PC-9 (cell line): ENCODE measurements around the gene PPP1R1A. TPM values are rescaled to one million over a fixed set of nuclear protein-coding genes. Genes with fewer than 3 reads are reported as not detected.

Source experiments
- BruUV-seq: library from RNA; stranded (reverse); fragments of 400-500 nt; replicated peaks from 2 replicates; lab custom pipeline; 2021; lab: Mats Ljungman, UMichigan
- CTCF ChIA-PET: fragments of 300-600 bp; sonication (Branson Sonifier 250); formaldehyde crosslinking; loops from one replicate; lab custom pipeline; 2022; ENCODE audit warnings: antibody characterized with exemption; lab: Charles Lee
- POLR2A ChIA-PET: fragments of 300-600 bp; sonication (Branson Sonifier 250); formaldehyde crosslinking; loops from one replicate; lab custom pipeline; 2022; ENCODE audit warnings: antibody characterized with exemption; ENCODE audit not compliant: unreplicated experiment; lab: Charles Lee
- DNase-seq, 2 experiments: peaks; one replicate each; pipeline versions ENCODE4 v3.0.0 to v3.0.0-alpha.2; 2015 to 2022; ENCODE audit warnings: mixed read lengths in 1 of 2
- H2AFZ ChIP-seq: fragments of 200-600 bp; sonication (generic); 2 replicates; pipeline ENCODE4 v1.8.1; 2017; ENCODE audit warnings: antibody characterized with exemption
- H3F3A ChIP-seq: fragments of 200-600 bp; sonication (generic); 2 replicates; pipeline ENCODE4 v1.8.1; 2017; ENCODE audit warnings: antibody characterized with exemption, mild to moderate bottlenecking, low read depth; ENCODE audit not compliant: insufficient read depth
- H3K27ac ChIP-seq: fragments of 200-600 bp; sonication (generic); 2 replicates; pipeline ENCODE4 v1.6.1; 2016; ENCODE audit warnings: mixed run types
- H3K27me3 ChIP-seq: fragments of 200-600 bp; sonication (generic); 2 replicates; pipeline ENCODE4 v1.6.1; 2016; ENCODE audit warnings: low read depth, mixed run types; ENCODE audit not compliant: insufficient read depth
- H3K36me3 ChIP-seq: fragments of 200-600 bp; sonication (generic); 2 replicates; pipeline ENCODE4 v1.6.1; 2016; ENCODE audit warnings: low read depth, mixed run types
- H3K4me1 ChIP-seq: fragments of 200-600 bp; sonication (generic); replicated peaks from 2 replicates; pipeline ENCODE4 v1.6.1; 2016; ENCODE audit warnings: mixed run types; ENCODE audit not compliant: insufficient read depth
- H3K4me2 ChIP-seq: fragments of 200-600 bp; sonication (generic); 2 replicates; pipeline ENCODE4 v1.6.1; 2017; ENCODE audit warnings: mixed run types
- H3K4me3 ChIP-seq: fragments of 200-600 bp; sonication (generic); 2 replicates; pipeline ENCODE4 v1.6.1; 2016; ENCODE audit warnings: mixed run types
- H3K79me2 ChIP-seq: fragments of 200-600 bp; sonication (generic); 2 replicates; pipeline ENCODE4 v1.6.1; 2017; ENCODE audit warnings: low read depth, mixed run types
- H3K9me2 ChIP-seq: fragments of 200-600 bp; sonication (generic); 2 replicates; pipeline ENCODE4 v1.8.1; 2017; ENCODE audit warnings: mild to moderate bottlenecking; ENCODE audit not compliant: insufficient read depth
- H3K9me3 ChIP-seq: fragments of 200-600 bp; sonication (generic); 2 replicates; pipeline ENCODE4 v1.8.1; 2016; ENCODE audit warnings: low read depth; ENCODE audit not compliant: insufficient read depth
- H4K20me1 ChIP-seq: fragments of 200-600 bp; sonication (generic); 2 replicates; pipeline ENCODE4 v1.8.1; 2017; ENCODE audit not compliant: insufficient read depth
- EZH2 ChIP-seq: fragments of 200-600 bp; sonication (generic); IDR thresholded peaks from 2 replicates; pipeline ENCODE4 v1.8.0; 2017; ENCODE audit warnings: antibody characterized with exemption, low read depth
- intact Hi-C: fragments of 100-400 bp; cut with micrococcal nuclease; formaldehyde crosslinking; loops from one replicate; pipeline ENCODE4 v1.10.0; 2022; ENCODE audit not compliant: unreplicated experiment
- total RNA-seq: library from RNA; stranded (reverse); gene quantifications from 2 replicates; pipeline ENCODE4 v1.2.3, GENCODE V29; 2021
- TF ChIP-seq, protein P1 (sequence below): fragments of 200-600 bp; sonication (generic); conservative IDR thresholded peaks from 2 replicates; pipeline ENCODE4 v1.6.1; 2017; ENCODE audit warnings: mixed run types, antibody characterized with exemption, mild to moderate bottlenecking, moderate library complexity

Gene PPP1R1A
- total RNA-seq, 1 experiment from 2014 or later, result not detected

DNA sequence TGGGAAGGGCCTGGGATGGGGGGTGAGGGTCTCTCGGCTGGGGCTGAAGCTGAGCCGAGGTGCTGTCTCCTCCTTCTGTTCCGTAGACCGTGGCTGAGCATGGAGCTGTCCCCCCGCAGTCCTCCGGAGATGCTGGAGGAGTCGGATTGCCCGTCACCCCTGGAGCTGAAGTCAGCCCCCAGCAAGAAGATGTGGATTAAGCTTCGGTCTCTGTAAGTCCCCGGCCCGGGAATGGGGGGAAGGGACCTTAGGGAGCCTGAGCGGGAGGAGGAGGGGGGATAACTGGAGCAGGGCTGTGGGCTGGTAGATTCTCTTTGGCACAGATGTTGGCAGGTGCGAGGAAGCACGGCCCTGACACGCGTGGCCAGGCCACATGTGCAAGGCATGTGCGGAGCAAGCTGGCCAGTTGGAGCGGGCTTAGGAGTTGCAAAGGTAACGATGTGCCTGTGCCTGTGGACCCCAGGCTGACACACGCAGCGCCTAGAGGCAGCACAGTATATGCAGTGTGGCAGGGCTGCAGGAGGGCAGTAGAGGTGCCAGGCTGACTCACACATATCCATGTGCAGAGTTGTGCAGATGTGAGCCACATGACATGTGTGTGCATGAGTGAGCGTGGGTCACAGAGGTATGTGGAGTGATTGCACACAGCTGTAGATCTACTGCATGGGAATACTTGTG, 38.5 kb downstream of the PPP1R1A start:
- H4K20me1 ChIP-seq, result no peaks in the 10 kb centered on the region
- intact Hi-C loops, result no loop called here
- H3K4me2 ChIP-seq, result no peak overlapping the region
- no peaks in the 10 kb centered on the region for H3K9me3 ChIP-seq
- H3K36me3 ChIP-seq, result no peaks in the 10 kb centered on the region
- BruUV-seq, result no TSS peak
- H2AFZ ChIP-seq, result no peak overlapping the region
- CTCF ChIA-PET, result no interaction called here
- no peaks in the 10 kb centered on the region for H3F3A ChIP-seq
- no peaks in the 10 kb centered on the region for H3K9me2 ChIP-seq
- H3K27me3 ChIP-seq, result peaks cover 79% of the 10 kb centered on the region
- no peak overlapping the region for H3K4me3 ChIP-seq
- no peaks in the 10 kb centered on the region for H3K79me2 ChIP-seq
- no peaks in the 10 kb centered on the region for H3K4me1 ChIP-seq
- H3K27ac ChIP-seq, result no peak overlapping the region
- no peak for TF ChIP-seq EZH2
- TF ChIP-seq, protein P1, sequence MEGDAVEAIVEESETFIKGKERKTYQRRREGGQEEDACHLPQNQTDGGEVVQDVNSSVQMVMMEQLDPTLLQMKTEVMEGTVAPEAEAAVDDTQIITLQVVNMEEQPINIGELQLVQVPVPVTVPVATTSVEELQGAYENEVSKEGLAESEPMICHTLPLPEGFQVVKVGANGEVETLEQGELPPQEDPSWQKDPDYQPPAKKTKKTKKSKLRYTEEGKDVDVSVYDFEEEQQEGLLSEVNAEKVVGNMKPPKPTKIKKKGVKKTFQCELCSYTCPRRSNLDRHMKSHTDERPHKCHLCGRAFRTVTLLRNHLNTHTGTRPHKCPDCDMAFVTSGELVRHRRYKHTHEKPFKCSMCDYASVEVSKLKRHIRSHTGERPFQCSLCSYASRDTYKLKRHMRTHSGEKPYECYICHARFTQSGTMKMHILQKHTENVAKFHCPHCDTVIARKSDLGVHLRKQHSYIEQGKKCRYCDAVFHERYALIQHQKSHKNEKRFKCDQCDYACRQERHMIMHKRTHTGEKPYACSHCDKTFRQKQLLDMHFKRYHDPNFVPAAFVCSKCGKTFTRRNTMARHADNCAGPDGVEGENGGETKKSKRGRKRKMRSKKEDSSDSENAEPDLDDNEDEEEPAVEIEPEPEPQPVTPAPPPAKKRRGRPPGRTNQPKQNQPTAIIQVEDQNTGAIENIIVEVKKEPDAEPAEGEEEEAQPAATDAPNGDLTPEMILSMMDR, result no peak
- POLR2A ChIA-PET, result no interaction called here
- no peak for DNase-seq

DNA sequence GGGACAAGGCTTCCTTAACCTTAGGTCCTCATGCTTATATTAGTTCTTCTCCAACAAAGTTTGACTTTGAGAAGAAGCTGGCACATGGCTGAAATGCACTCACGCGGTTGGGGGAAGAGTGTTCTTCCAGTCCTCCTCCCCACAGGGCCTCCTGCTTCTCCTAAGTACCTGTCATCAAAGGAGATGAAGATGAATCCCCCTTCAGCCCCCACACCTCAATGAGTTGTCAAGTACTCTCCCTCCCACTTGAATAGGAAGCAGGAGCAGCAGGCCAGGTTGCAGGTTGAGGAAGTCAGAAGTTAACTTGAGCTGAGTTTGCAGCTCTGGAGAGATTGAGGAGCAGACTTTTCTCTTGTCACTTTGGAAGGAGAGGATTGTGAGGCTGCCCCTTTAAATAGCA, 41.9 kb downstream of the PPP1R1A start:
- CTCF ChIA-PET, result no interaction called here
- no peaks in the 10 kb centered on the region for H3K9me3 ChIP-seq

DNA sequence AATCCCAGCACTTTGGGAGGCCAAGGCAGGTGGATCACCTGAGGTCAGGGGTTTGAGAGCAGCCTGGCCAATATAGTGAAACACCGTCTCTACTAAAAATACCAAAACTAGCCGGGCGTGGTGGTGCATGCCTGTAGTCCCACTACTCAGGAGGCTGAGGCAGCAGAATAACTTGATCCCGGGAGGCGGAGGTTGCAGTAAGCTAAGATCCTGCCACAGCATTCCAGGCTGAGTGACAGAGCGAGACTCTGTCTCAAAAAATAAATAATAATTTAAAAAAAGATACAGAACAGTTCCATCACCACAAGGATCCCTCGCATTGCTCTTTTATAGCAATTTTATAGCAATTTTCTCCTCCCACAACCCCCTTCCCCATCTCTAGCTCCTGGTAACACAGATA, 43.7 kb downstream of the PPP1R1A start:
- Histone ChIP-seq H2AFZ (no peak overlapping the region), H3F3A (no peaks in the 10 kb centered on the region), H3K9me2 (no peaks in the 10 kb centered on the region), H3K4me2 (no peak overlapping the region), H3K27ac (no peak overlapping the region), H3K36me3 (no peaks in the 10 kb centered on the region), H3K4me3 (no peak overlapping the region), H4K20me1 (no peaks in the 10 kb centered on the region), H3K9me3 (no peaks in the 10 kb centered on the region), H3K27me3 (peaks cover 100% of the 10 kb centered on the region), H3K79me2 (no peaks in the 10 kb centered on the region), H3K4me1 (no peaks in the 10 kb centered on the region)
- intact Hi-C loops, result no loop called here
- no TSS peak for BruUV-seq
- POLR2A ChIA-PET, result no interaction called here
- CTCF ChIA-PET, result no interaction called here
- TF ChIP-seq EZH2, result no peak
- TF ChIP-seq, protein P1, result no peak
- no peak for DNase-seq

More for the DNA sequence above, 41.9 kb downstream of the PPP1R1A start:
- no peak overlapping the region for H2AFZ ChIP-seq
- no peaks in the 10 kb centered on the region for H3F3A ChIP-seq
- peaks cover 100% of the 10 kb centered on the region for H3K27me3 ChIP-seq
- POLR2A ChIA-PET, result no interaction called here
- H3K4me3 ChIP-seq, result no peak overlapping the region
- no peak overlapping the region for H3K27ac ChIP-seq
- no peak for DNase-seq
- intact Hi-C loops, result no loop called here
- H4K20me1 ChIP-seq, result no peaks in the 10 kb centered on the region
- no TSS peak for BruUV-seq
- H3K36me3 ChIP-seq, result no peaks in the 10 kb centered on the region
- TF ChIP-seq EZH2, result no peak
- TF ChIP-seq, protein P1, result no peak
- no peaks in the 10 kb centered on the region for H3K79me2 ChIP-seq
- no peak overlapping the region for H3K4me2 ChIP-seq
- H3K4me1 ChIP-seq, result no peaks in the 10 kb centered on the region
- H3K9me2 ChIP-seq, result no peaks in the 10 kb centered on the region
